Measurements from ENCODE around the gene ITFG1.
"Not testable (repeated sequence)": the region's sequence is repeated elsewhere in the genome, so short reads cannot be mapped to it uniquely, and the experiment has no call there.

Gene ITFG1

GRCh38 chr16:47486856-47487255 is 26.0 kb upstream of the ITFG1 start:
- H3K4me1 Mint-ChIP-seq (ENCODE audit: low read depth), result no peaks in the 10 kb centered on the region
- no peak overlapping the region for H3K4me3 Mint-ChIP-seq
- H3K36me3 Mint-ChIP-seq (ENCODE audit: low read depth), result peaks cover 26% of the 10 kb centered on the region
- peaks cover 29% of the 10 kb centered on the region for H3K9me3 Mint-ChIP-seq
- no peak overlapping the region for H3K27ac Mint-ChIP-seq
- DNase-seq (ENCODE audit: low spot score), result no peak
- no peaks in the 10 kb centered on the region for H3K27me3 Mint-ChIP-seq (ENCODE audit: low read depth)

GRCh38 chr16:47483616-47484015 is 22.8 kb upstream of the ITFG1 start:
- Mint-ChIP-seq H3K36me3 (ENCODE audit: low read depth) (peaks cover 20% of the 10 kb centered on the region), H3K4me3 (no peak overlapping the region), H3K27ac (no peak overlapping the region), H3K27me3 (ENCODE audit: low read depth) (no peaks in the 10 kb centered on the region), H3K4me1 (ENCODE audit: low read depth) (no peaks in the 10 kb centered on the region), H3K9me3 (peaks cover 6% of the 10 kb centered on the region)
- no peak for DNase-seq (ENCODE audit: low spot score)

- H3K27ac Mint-ChIP-seq, result no peak overlapping the region
- no peak for DNase-seq (ENCODE audit: low spot score)
- no peaks in the 10 kb centered on the region for H3K27me3 Mint-ChIP-seq (ENCODE audit: low read depth)
- H3K4me1 Mint-ChIP-seq (ENCODE audit: low read depth), result no peaks in the 10 kb centered on the region
- no peaks in the 10 kb centered on the region for H3K9me3 Mint-ChIP-seq
- no peak overlapping the region for H3K4me3 Mint-ChIP-seq
- peaks cover 9% of the 10 kb centered on the region for H3K36me3 Mint-ChIP-seq (ENCODE audit: low read depth)
These were observed 21.0 kb upstream of the ITFG1 start for GRCh38 chr16:47481698-47482374.

- Mint-ChIP-seq H3K27me3 (ENCODE audit: low read depth) (no peaks in the 10 kb centered on the region), H3K27ac (no peak overlapping the region), H3K36me3 (ENCODE audit: low read depth) (peaks cover 6% of the 10 kb centered on the region), H3K9me3 (no peaks in the 10 kb centered on the region), H3K4me3 (no peak overlapping the region), H3K4me1 (ENCODE audit: low read depth) (no peaks in the 10 kb centered on the region)
- no peak for DNase-seq (ENCODE audit: low spot score)
These were observed 19.5 kb upstream of the ITFG1 start for GRCh38 chr16:47480410-47480809.

GRCh38 chr16:47477679-47478078 is 16.8 kb upstream of the ITFG1 start:
- H3K36me3 Mint-ChIP-seq (ENCODE audit: low read depth), result peaks cover 6% of the 10 kb centered on the region
- no peak overlapping the region for H3K27ac Mint-ChIP-seq
- H3K4me3 Mint-ChIP-seq, result no peak overlapping the region
- DNase-seq (ENCODE audit: low spot score), result no peak
- H3K27me3 Mint-ChIP-seq (ENCODE audit: low read depth), result no peaks in the 10 kb centered on the region
- no peaks in the 10 kb centered on the region for H3K9me3 Mint-ChIP-seq
- no peaks in the 10 kb centered on the region for H3K4me1 Mint-ChIP-seq (ENCODE audit: low read depth)

GRCh38 chr16:47476654-47477345 is 15.9 kb upstream of the ITFG1 start:
- Mint-ChIP-seq H3K4me3 (no peak overlapping the region), H3K9me3 (no peaks in the 10 kb centered on the region), H3K4me1 (ENCODE audit: low read depth) (no peaks in the 10 kb centered on the region), H3K27me3 (ENCODE audit: low read depth) (no peaks in the 10 kb centered on the region), H3K36me3 (ENCODE audit: low read depth) (peaks cover 6% of the 10 kb centered on the region), H3K27ac (no peak overlapping the region)
- no peak for DNase-seq (ENCODE audit: low spot score)

- Mint-ChIP-seq H3K27ac (no peak overlapping the region), H3K36me3 (ENCODE audit: low read depth) (peaks cover 6% of the 10 kb centered on the region), H3K27me3 (ENCODE audit: low read depth) (no peaks in the 10 kb centered on the region), H3K9me3 (no peaks in the 10 kb centered on the region), H3K4me1 (ENCODE audit: low read depth) (no peaks in the 10 kb centered on the region), H3K4me3 (no peak overlapping the region)
- DNase-seq (ENCODE audit: low spot score), result no peak
These were observed 14.9 kb upstream of the ITFG1 start for GRCh38 chr16:47475786-47476185.

- Mint-ChIP-seq H3K27ac (no peak overlapping the region), H3K4me1 (ENCODE audit: low read depth) (no peaks in the 10 kb centered on the region), H3K4me3 (no peak overlapping the region), H3K36me3 (ENCODE audit: low read depth) (peaks cover 3% of the 10 kb centered on the region), H3K27me3 (ENCODE audit: low read depth) (no peaks in the 10 kb centered on the region), H3K9me3 (no peaks in the 10 kb centered on the region)
- no peak for DNase-seq (ENCODE audit: low spot score)
These were observed 12.9 kb upstream of the ITFG1 start for GRCh38 chr16:47473792-47474191.

GRCh38 chr16:47473004-47473403 is 12.1 kb upstream of the ITFG1 start:
- H3K4me1 Mint-ChIP-seq (ENCODE audit: low read depth); H3K4me3 Mint-ChIP-seq: not testable (repeated sequence)

GRCh38 chr16:47470810-47471209 is 9.9 kb upstream of the ITFG1 start:
- Mint-ChIP-seq H3K4me3 (no peak overlapping the region), H3K4me1 (ENCODE audit: low read depth) (peaks cover 3% of the 10 kb centered on the region), H3K27ac (no peak overlapping the region)

More at GRCh38 chr16:47473004-47473403, 12.1 kb upstream of the ITFG1 start:
- not testable (repeated sequence) for H3K36me3 Mint-ChIP-seq (ENCODE audit: low read depth); H3K9me3 Mint-ChIP-seq; DNase-seq (ENCODE audit: low spot score); H3K27me3 Mint-ChIP-seq (ENCODE audit: low read depth); H3K27ac Mint-ChIP-seq

GRCh38 chr16:47470211-47470610 is 9.3 kb upstream of the ITFG1 start:
- Mint-ChIP-seq H3K9me3 (no peaks in the 10 kb centered on the region), H3K4me1 (ENCODE audit: low read depth) (peaks cover 3% of the 10 kb centered on the region)

More at GRCh38 chr16:47470810-47471209, 9.9 kb upstream of the ITFG1 start:
- peaks cover 2% of the 10 kb centered on the region for H3K36me3 Mint-ChIP-seq (ENCODE audit: low read depth)
- no peak for DNase-seq (ENCODE audit: low spot score)
- no peaks in the 10 kb centered on the region for H3K9me3 Mint-ChIP-seq
- no peaks in the 10 kb centered on the region for H3K27me3 Mint-ChIP-seq (ENCODE audit: low read depth)

GRCh38 chr16:47469227-47469626 is 8.4 kb upstream of the ITFG1 start:
- Mint-ChIP-seq H3K4me3 (no peak overlapping the region), H3K9me3 (no peaks in the 10 kb centered on the region), H3K27ac (no peak overlapping the region), H3K4me1 (ENCODE audit: low read depth) (peaks cover 3% of the 10 kb centered on the region), H3K36me3 (ENCODE audit: low read depth) (peaks cover 2% of the 10 kb centered on the region), H3K27me3 (ENCODE audit: low read depth) (no peaks in the 10 kb centered on the region)
- no peak for DNase-seq (ENCODE audit: low spot score)

More at GRCh38 chr16:47470211-47470610, 9.3 kb upstream of the ITFG1 start:
- Mint-ChIP-seq H3K4me3 (no peak overlapping the region), H3K27me3 (ENCODE audit: low read depth) (no peaks in the 10 kb centered on the region), H3K27ac (no peak overlapping the region), H3K36me3 (ENCODE audit: low read depth) (peaks cover 2% of the 10 kb centered on the region)
- no peak for DNase-seq (ENCODE audit: low spot score)

GRCh38 chr16:47468070-47468689 is 7.3 kb upstream of the ITFG1 start:
- peaks cover 12% of the 10 kb centered on the region for H3K4me1 Mint-ChIP-seq (ENCODE audit: low read depth)
- DNase-seq (ENCODE audit: low spot score); H3K36me3 Mint-ChIP-seq (ENCODE audit: low read depth); H3K27ac Mint-ChIP-seq; H3K4me3 Mint-ChIP-seq; H3K27me3 Mint-ChIP-seq (ENCODE audit: low read depth); H3K9me3 Mint-ChIP-seq: not testable (repeated sequence)

GRCh38 chr16:47467501-47467900 is 6.6 kb upstream of the ITFG1 start:
- Mint-ChIP-seq H3K27me3 (ENCODE audit: low read depth) (no peaks in the 10 kb centered on the region), H3K4me1 (ENCODE audit: low read depth) (peaks cover 16% of the 10 kb centered on the region), H3K36me3 (ENCODE audit: low read depth) (peaks cover 4% of the 10 kb centered on the region), H3K4me3 (no peak overlapping the region), H3K27ac (no peak overlapping the region), H3K9me3 (no peaks in the 10 kb centered on the region)
- DNase-seq (ENCODE audit: low spot score), result no peak
